Muscle layer of colon (tissue), 2 donors: ENCODE data around the gene USP26.
"Not testable (repeated sequence)": the region's sequence is repeated elsewhere in the genome, so short reads cannot be mapped to it uniquely, and the experiment has no call there.

Source experiments
- H3K27ac ChIP-seq: one replicate; pipeline ENCODE4 v1.7.0; 2013; ENCODE audit warnings: low read depth, mild to moderate bottlenecking, low read length, moderate library complexity
- H3K27me3 ChIP-seq, 2 donors: one replicate each; pipeline ENCODE4 v1.7.0; 2013; ENCODE audit warnings: low read length in 2 of 2, mild to moderate bottlenecking in 2 of 2; ENCODE audit not compliant: insufficient read depth in 2 of 2, control insufficient read depth in 1 of 2
- H3K36me3 ChIP-seq: one replicate; pipeline ENCODE4 v1.7.0; 2013; ENCODE audit warnings: mild to moderate bottlenecking, low read length; ENCODE audit not compliant: insufficient read depth
- H3K4me1 ChIP-seq: one replicate; pipeline ENCODE4 v1.7.0; 2013; ENCODE audit warnings: mild to moderate bottlenecking, low read length; ENCODE audit not compliant: insufficient read depth
- H3K4me3 ChIP-seq, 2 donors: one replicate each; pipeline ENCODE4 v1.7.0; 2013; ENCODE audit warnings: low read length in 2 of 2, low read depth in 1 of 2, mild to moderate bottlenecking in 1 of 2, moderate library complexity in 1 of 2
- H3K9ac ChIP-seq: one replicate; pipeline ENCODE4 v1.7.0; 2013; ENCODE audit warnings: low read length
- H3K9me3 ChIP-seq: one replicate; pipeline ENCODE4 v1.7.0; 2013; ENCODE audit warnings: mild to moderate bottlenecking, low read length
- donor health status: abdominal sarcoma.
- donor health status: Adenocarcinoma of cecum.

The USP26 gene

DNA sequence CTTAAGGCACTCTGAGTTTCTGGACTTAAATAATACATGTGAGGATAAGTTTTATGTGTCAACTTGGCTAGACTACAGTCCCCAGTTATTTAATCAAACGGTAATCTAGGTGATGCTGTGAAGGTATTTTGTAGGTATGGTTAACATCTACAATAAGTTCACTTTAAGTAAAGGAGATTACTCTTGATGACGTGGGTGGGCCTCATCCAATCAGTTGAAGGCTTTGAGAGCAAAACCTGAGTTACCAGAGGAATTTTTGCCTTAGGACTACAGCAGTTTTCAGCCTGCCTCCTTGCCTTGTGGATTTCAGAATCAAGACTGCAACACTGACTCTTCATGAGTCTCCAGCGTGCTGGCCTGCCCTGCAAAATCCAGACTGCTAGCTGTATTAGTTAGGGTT lies 78.7 kb downstream of the USP26 start:
- Histone ChIP-seq H3K27ac (no peak overlapping the region), H3K9me3 (no peaks in the 10 kb centered on the region), H3K4me3 (no peak overlapping the region), H3K27me3 (no peaks in the 10 kb centered on the region), H3K36me3 (no peaks in the 10 kb centered on the region), H3K4me1 (no peaks in the 10 kb centered on the region), H3K9ac (no peak overlapping the region)

DNA sequence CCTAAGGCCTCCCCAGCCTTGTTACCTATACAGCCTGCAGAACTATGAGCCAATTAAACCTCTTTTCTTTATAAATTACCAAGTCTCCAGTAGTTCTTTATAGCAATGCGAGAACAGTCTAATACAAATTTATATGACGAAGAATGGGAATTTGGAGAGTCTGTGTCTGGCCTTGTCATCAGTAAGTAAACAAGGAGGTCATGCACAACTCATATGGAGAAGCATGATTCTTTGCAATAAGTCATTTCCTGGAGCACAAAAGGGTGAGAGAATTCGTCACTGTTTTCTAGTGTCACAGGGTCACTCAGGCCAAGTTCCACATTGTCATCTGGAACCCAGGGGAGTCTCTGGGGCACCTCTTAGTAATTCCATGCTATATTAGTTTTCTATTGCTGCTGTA lies 89.5 kb downstream of the USP26 start:
- Histone ChIP-seq H3K36me3 (no peaks in the 10 kb centered on the region), H3K9me3 (no peaks in the 10 kb centered on the region), H3K27ac (no peak overlapping the region), H3K4me1 (no peaks in the 10 kb centered on the region), H3K4me3 (no peak overlapping the region), H3K27me3 (peaks cover 0 to 4% of the 10 kb centered on the region in 2 donors), H3K9ac (no peak overlapping the region)

DNA sequence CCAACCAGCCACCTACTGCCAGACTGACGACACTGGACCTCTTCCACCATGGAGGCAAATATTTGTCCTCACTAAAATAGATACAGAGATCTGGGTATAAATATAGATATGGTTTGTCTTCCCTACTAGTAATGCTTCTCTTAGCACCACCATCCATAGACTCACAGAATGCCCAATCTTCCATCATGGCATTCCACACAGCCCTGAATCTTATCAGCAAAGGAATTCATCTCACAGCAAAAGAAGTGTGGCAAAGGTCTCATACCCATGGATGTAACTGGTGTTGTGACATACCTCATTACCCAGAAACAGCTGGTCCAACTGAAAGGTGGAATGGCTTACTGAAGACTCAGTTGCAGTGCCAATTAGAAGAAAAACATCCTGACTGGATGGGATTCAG lies 91.3 kb downstream of the USP26 start:
- H3K9ac ChIP-seq, result no peak overlapping the region
- no peak overlapping the region for H3K4me3 ChIP-seq
- peaks cover 0 to 4% of the 10 kb centered on the region in 2 donors for H3K27me3 ChIP-seq
- no peak overlapping the region for H3K27ac ChIP-seq
- H3K4me1 ChIP-seq, result no peaks in the 10 kb centered on the region
- no peaks in the 10 kb centered on the region for H3K9me3 ChIP-seq
- H3K36me3 ChIP-seq, result no peaks in the 10 kb centered on the region

DNA sequence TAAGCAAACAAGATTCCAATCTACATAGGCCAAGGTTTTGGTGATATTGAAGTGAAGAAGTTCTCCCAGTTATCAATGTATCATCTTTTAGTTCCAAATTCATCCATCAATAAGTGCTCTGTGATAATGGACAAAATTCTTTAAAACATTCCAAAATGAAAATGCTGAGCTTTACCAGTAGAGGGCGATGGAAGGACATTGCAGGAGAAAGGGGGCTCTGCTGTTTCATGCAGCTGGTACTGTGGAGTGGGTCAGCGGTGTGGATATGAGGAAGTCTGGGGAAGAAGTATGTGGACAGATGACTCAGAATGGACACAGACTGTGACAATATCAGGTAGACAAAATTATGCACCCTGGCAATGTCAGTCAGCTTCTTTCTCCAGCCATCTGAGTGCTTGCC lies 91.9 kb downstream of the USP26 start:
- Histone ChIP-seq H3K4me1 (no peaks in the 10 kb centered on the region), H3K27me3 (peaks cover 0 to 4% of the 10 kb centered on the region in 2 donors), H3K4me3 (no peak overlapping the region), H3K9me3 (no peaks in the 10 kb centered on the region), H3K36me3 (no peaks in the 10 kb centered on the region), H3K9ac (no peak overlapping the region), H3K27ac (no peak overlapping the region)

DNA sequence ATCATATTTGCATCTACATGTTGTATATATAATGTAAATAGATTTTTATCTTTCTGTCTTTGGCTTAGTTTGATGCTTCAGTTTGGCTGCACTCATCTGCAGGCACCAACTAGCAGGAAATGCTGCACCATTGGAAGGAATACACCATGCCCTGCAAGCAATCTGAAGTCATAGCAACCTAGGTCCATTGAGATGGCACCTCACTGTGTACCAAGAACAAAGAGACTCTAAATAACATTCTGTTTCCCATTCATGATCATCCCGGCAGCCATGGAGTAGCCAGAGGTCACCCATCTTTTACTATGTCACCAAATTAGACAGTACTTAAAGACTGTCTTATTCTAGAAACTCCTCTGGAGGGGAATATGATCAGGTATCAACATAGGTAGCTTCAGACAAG lies 97.7 kb downstream of the USP26 start:
- H3K27ac ChIP-seq, result no peak overlapping the region
- H3K9me3 ChIP-seq, result no peaks in the 10 kb centered on the region
- H3K9ac ChIP-seq, result no peak overlapping the region
- no peak overlapping the region for H3K4me3 ChIP-seq
- no peaks in the 10 kb centered on the region for H3K4me1 ChIP-seq
- no peaks in the 10 kb centered on the region for H3K36me3 ChIP-seq
- H3K27me3 ChIP-seq, result peaks cover 0 to 4% of the 10 kb centered on the region in 2 donors

DNA sequence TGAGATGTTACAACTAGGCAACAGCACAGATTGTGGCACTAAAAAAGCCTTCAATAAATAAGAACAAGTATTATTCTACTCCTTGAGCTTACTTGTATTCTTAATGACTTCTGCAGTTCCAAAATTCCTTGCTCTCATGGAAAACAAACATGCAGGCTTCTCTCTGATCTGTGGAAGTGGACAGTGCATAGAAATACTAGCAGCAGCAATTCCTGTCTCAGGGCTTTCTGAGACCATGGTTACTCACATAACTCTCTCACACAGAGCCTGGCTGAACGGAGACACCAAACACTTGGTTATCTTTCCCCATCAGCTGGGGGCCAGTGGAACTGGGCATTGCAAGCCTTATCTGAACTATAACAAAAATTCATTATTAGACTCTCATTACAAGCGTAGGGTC lies 106.1 kb downstream of the USP26 start:
- Histone ChIP-seq H3K27ac (no peak overlapping the region), H3K9me3 (no peaks in the 10 kb centered on the region), H3K27me3 (peaks cover 0 to 5% of the 10 kb centered on the region in 2 donors), H3K9ac (no peak overlapping the region), H3K4me1 (no peaks in the 10 kb centered on the region), H3K4me3 (no peak overlapping the region), H3K36me3 (no peaks in the 10 kb centered on the region)

DNA sequence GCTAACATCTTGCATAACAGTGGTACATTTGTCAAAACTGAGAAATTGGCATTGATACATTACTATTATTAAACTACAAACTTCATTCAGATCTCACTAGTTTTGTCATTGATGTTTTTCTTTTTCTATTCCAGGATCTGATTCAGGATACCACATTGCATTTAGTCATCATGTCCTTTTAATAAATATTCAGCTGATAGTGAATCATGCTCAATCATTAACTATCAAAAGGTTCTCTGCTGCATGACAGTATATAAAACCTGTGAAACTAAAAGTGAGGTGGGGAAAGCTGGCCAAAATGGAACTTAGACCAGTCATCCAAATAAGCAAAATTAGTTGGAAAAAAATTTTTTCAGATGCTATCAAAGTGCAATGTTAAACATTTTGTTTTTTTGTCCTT lies 110.4 kb downstream of the USP26 start:
- Histone ChIP-seq H3K36me3 (no peaks in the 10 kb centered on the region), H3K27me3 (peaks cover 0 to 10% of the 10 kb centered on the region in 2 donors), H3K9me3 (no peaks in the 10 kb centered on the region), H3K4me1 (no peaks in the 10 kb centered on the region), H3K9ac (no peak overlapping the region), H3K27ac (no peak overlapping the region), H3K4me3 (no peak overlapping the region)

DNA sequence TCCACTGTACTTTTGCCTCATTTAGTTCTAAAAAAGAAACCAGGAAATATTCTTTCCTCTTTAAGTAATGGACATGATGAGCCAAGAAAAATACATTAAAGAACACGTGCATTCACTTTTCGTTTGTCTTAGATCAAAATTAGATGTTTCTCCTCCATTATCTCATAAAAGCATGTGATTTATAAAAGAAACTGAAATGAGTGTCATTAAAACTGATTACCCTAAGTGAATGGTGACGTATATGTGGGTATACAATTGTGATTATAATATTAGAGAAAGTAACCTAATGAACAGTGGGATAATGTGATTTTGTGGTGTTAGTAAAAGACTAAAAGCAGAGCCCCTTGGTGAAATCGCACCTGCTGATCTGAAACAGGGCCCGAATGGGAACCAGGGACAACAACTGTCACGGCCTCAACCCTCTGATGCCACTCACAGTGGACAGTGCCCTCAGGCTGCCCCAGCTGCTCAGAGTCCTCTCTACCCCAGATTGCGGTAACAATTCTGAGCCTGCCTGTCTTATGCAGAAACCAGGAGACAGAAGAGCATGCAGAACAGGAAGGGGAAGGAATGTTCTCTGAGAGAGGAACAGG lies 112.8 kb downstream of the USP26 start:
- Histone ChIP-seq H3K4me3 (no peak overlapping the region), H3K4me1 (no peaks in the 10 kb centered on the region), H3K9ac (no peak overlapping the region), H3K27ac (no peak overlapping the region), H3K9me3 (no peaks in the 10 kb centered on the region), H3K27me3 (peaks cover 0 to 10% of the 10 kb centered on the region in 2 donors), H3K36me3 (no peaks in the 10 kb centered on the region)

DNA sequence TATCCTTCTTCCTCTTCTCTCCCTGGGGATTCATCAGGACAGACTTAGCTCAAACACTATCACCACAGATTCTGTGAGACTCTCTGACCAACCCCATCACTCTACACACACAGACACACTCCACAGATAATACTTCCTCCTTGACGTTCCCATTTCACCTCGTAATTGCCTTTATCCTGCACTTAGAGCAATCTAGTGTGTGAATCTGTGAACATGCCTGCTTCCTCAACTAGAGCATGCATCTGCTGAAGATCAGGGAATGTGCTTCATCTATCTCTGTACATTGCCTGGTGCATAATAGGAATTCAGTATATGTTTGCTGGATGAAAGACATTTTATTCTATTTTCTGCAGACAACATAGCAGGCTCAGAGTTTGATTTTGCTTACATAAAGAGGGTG lies 113.4 kb downstream of the USP26 start:
- no peaks in the 10 kb centered on the region for H3K9me3 ChIP-seq
- H3K9ac ChIP-seq, result no peak overlapping the region
- H3K4me3 ChIP-seq, result no peak overlapping the region
- no peaks in the 10 kb centered on the region for H3K36me3 ChIP-seq
- no peak overlapping the region for H3K27ac ChIP-seq
- H3K4me1 ChIP-seq, result no peaks in the 10 kb centered on the region
- peaks cover 0 to 10% of the 10 kb centered on the region in 2 donors for H3K27me3 ChIP-seq

DNA sequence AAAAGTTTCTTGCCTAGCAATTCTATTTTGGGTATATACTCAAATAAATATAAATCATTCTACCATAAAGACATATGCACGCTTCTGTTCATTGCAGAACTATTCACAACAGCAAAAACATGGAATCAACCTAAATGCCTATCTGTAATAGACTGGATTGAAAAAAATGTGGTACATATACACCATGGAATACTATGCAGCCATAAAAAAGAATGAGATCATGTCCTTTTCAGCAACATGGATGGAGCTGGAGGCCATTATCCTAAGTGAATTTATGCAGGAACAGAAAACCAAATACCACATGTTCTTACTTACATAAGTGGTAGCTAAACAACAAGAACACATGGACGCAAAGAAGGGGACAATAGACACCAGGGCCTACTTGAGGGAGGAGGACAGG lies 116.9 kb downstream of the USP26 start:
- not testable (repeated sequence) for H3K9me3 ChIP-seq, H3K4me3 ChIP-seq, H3K9ac ChIP-seq, H3K27ac ChIP-seq, H3K27me3 ChIP-seq, H3K4me1 ChIP-seq, H3K36me3 ChIP-seq
